Left kidney (tissue), 2 donors: ENCODE results near the gene ITGAE. TPM values are rescaled to one million over a fixed set of nuclear protein-coding genes. Genes with fewer than 3 reads are reported as not detected.
"Not testable (repeated sequence)": the region's sequence is repeated elsewhere in the genome, so short reads cannot be mapped to it uniquely, and the experiment has no call there.

ENCODE experiments used
- DNase-seq: peaks from one replicate; pipeline ENCODE4 v3.0.0-alpha.2; 2013
- polyA plus RNA-seq: library from polyadenylated mRNA; unstranded; fragments of 120-200 nt; gene quantifications from one replicate; pipeline ENCODE4 v1.2.1, GENCODE V29; 2013; ENCODE audit not compliant: insufficient read length

ITGAE gene
- polyA plus RNA-seq, 1 donor: 42.7 TPM

GRCh38 chr17:3796110-3796821 lies 4.7 kb downstream of the ITGAE start:
- DNase-seq: no peak

GRCh38 chr17:3795390-3796102 lies 5.4 kb downstream of the ITGAE start:
- no peak for DNase-seq

- DNase-seq: no peak
These were observed 6.2 kb downstream of the ITGAE start for GRCh38 chr17:3794557-3795389.

- not testable (repeated sequence) for DNase-seq
These were observed 6.8 kb downstream of the ITGAE start for GRCh38 chr17:3794152-3794551.

GRCh38 chr17:3793258-3793657 lies 7.7 kb downstream of the ITGAE start:
- not testable (repeated sequence) for DNase-seq

GRCh38 chr17:3792481-3792880 lies 8.5 kb downstream of the ITGAE start:
- no peak for DNase-seq

- no peak for DNase-seq
These were observed 12.8 kb downstream of the ITGAE start for GRCh38 chr17:3788200-3788599.

GRCh38 chr17:3785323-3785722 lies 15.7 kb downstream of the ITGAE start:
- not testable (repeated sequence) for DNase-seq

- no peak for DNase-seq
These were observed 18.2 kb downstream of the ITGAE start for GRCh38 chr17:3782751-3783150.

GRCh38 chr17:3780986-3781385 lies 20.0 kb downstream of the ITGAE start:
- no peak for DNase-seq

GRCh38 chr17:3777366-3778120 lies 23.4 kb downstream of the ITGAE start:
- no peak for DNase-seq

GRCh38 chr17:3773966-3774365 lies 27.0 kb downstream of the ITGAE start:
- DNase-seq: no peak

- no peak for DNase-seq
These were observed 27.5 kb downstream of the ITGAE start for GRCh38 chr17:3773511-3773910.

GRCh38 chr17:3772764-3773163 lies 28.2 kb downstream of the ITGAE start:
- DNase-seq: no peak

GRCh38 chr17:3771140-3771539 lies 29.8 kb downstream of the ITGAE start:
- no peak for DNase-seq

GRCh38 chr17:3770466-3770865 lies 30.5 kb downstream of the ITGAE start:
- DNase-seq: no peak

- DNase-seq: no peak
These were observed 32.2 kb downstream of the ITGAE start for GRCh38 chr17:3768769-3769168.

GRCh38 chr17:3768341-3768740 lies 32.6 kb downstream of the ITGAE start:
- no peak for DNase-seq

GRCh38 chr17:3766779-3767178 lies 34.2 kb downstream of the ITGAE start:
- no peak for DNase-seq

GRCh38 chr17:3765981-3766380 lies 35.0 kb downstream of the ITGAE start:
- no peak for DNase-seq

- DNase-seq: no peak
These were observed 37.2 kb downstream of the ITGAE start for GRCh38 chr17:3763777-3764170.
